Brain pericyte (primary cell): ENCODE data around the gene EXOC6.

ENCODE experiments used
- DNase-seq: peaks from one replicate; pipeline ENCODE4 v3.0.0-alpha.2; 2012; ENCODE audit warnings: low read depth, low spot score

The EXOC6 gene

GRCh38 chr10:92848441-92849233, at the start of gene EXOC6:
Gene EXOC6, plus strand, starts transcription at chr10:92848520. Its CDS starts 14 bp downstream, at chr10:92848534.
- no peak for DNase-seq

GRCh38 chr10:92799568-92799967, 48.8 kb upstream of the EXOC6 start:
- no peak for DNase-seq

GRCh38 chr10:92800134-92800733, 48.1 kb upstream of the EXOC6 start:
- no peak for DNase-seq

GRCh38 chr10:92801978-92802872, 46.1 kb upstream of the EXOC6 start:
- no peak for DNase-seq

- DNase-seq: no peak
These were observed 38.5 kb upstream of the EXOC6 start for GRCh38 chr10:92809840-92810239.

- DNase-seq: no peak
These were observed 37.3 kb upstream of the EXOC6 start for GRCh38 chr10:92810934-92811532.

- no peak for DNase-seq
These were observed 36.3 kb upstream of the EXOC6 start for GRCh38 chr10:92811986-92812385.

GRCh38 chr10:92813979-92814378, 34.3 kb upstream of the EXOC6 start:
- no peak for DNase-seq

GRCh38 chr10:92814790-92815189, 33.5 kb upstream of the EXOC6 start:
- DNase-seq: no peak

- no peak for DNase-seq
These were observed 32.2 kb upstream of the EXOC6 start for GRCh38 chr10:92816091-92816531.

- DNase-seq: no peak
These were observed 26.2 kb upstream of the EXOC6 start for GRCh38 chr10:92822060-92822634.

GRCh38 chr10:92822964-92823363, 25.4 kb upstream of the EXOC6 start:
- no peak for DNase-seq

GRCh38 chr10:92826061-92826460, 22.3 kb upstream of the EXOC6 start:
- DNase-seq: no peak

GRCh38 chr10:92826504-92826903, 21.8 kb upstream of the EXOC6 start:
- DNase-seq: no peak

GRCh38 chr10:92829042-92829785, 19.1 kb upstream of the EXOC6 start:
- no peak for DNase-seq

- DNase-seq: no peak
These were observed 18.4 kb upstream of the EXOC6 start for GRCh38 chr10:92829786-92830377.

GRCh38 chr10:92830478-92831389, 17.6 kb upstream of the EXOC6 start:
- DNase-seq: no peak

- no peak for DNase-seq
These were observed 16.2 kb upstream of the EXOC6 start for GRCh38 chr10:92832121-92832520.

GRCh38 chr10:92832998-92833650, 15.2 kb upstream of the EXOC6 start:
- no peak for DNase-seq
